CD4-positive, alpha-beta T cell treated with Interferon gamma for 1 hour (primary cell): ENCODE measurements around the gene USP32.
"Not testable (repeated sequence)": the region's sequence is repeated elsewhere in the genome, so short reads cannot be mapped to it uniquely, and the experiment has no call there.

Experiments
- DNase-seq: peaks from one replicate; pipeline ENCODE4 v3.0.0-alpha.2; 2020

The USP32 gene

GRCh38 chr17:60401819-60402218 lies 9.9 kb upstream of the USP32 start:
- no peak for DNase-seq

GRCh38 chr17:60398227-60398959 lies 6.5 kb upstream of the USP32 start:
- peak; percentile 78 for DNase-seq

GRCh38 chr17:60396412-60396811 lies 4.5 kb upstream of the USP32 start:
- DNase-seq = no peak

- DNase-seq = no peak
Measured at GRCh38 chr17:60395508-60396065, 3.7 kb upstream of the USP32 start.

GRCh38 chr17:60393840-60394723 lies 2.1 kb upstream of the USP32 start:
- no peak for DNase-seq

GRCh38 chr17:60392845-60393702 lies 1.1 kb upstream of the USP32 start:
- no peak for DNase-seq

GRCh38 chr17:60391471-60392041 lies 377 bp downstream of the USP32 start:
- DNase-seq = no peak

GRCh38 chr17:60390925-60391470 lies 935 bp downstream of the USP32 start:
- no peak for DNase-seq

- no peak for DNase-seq
Measured at GRCh38 chr17:60390186-60390585, 1.7 kb downstream of the USP32 start.

- no peak for DNase-seq
Measured at GRCh38 chr17:60388742-60389141, 3.2 kb downstream of the USP32 start.

GRCh38 chr17:60387666-60388065 lies 4.3 kb downstream of the USP32 start:
- DNase-seq = no peak

- DNase-seq = no peak
Measured at GRCh38 chr17:60386147-60387058, 5.5 kb downstream of the USP32 start.

- not testable (repeated sequence) for DNase-seq
Measured at GRCh38 chr17:60384921-60385320, 7.0 kb downstream of the USP32 start.

GRCh38 chr17:60383379-60383778 lies 8.6 kb downstream of the USP32 start:
- no peak for DNase-seq

GRCh38 chr17:60381958-60382357 lies 10.0 kb downstream of the USP32 start:
- DNase-seq = no peak

GRCh38 chr17:60379461-60379860 lies 12.5 kb downstream of the USP32 start:
- DNase-seq = not testable (repeated sequence)

GRCh38 chr17:60378187-60378586 lies 13.7 kb downstream of the USP32 start:
- DNase-seq = not testable (repeated sequence)

- DNase-seq = no peak
Measured at GRCh38 chr17:60372790-60373483, 19.0 kb downstream of the USP32 start.

GRCh38 chr17:60371818-60372510 lies 20.0 kb downstream of the USP32 start:
- no peak for DNase-seq

- DNase-seq = no peak
Measured at GRCh38 chr17:60371416-60371815, 20.5 kb downstream of the USP32 start.
